Measurements from ENCODE around the gene PGAM5.

PGAM5 gene

DNA sequence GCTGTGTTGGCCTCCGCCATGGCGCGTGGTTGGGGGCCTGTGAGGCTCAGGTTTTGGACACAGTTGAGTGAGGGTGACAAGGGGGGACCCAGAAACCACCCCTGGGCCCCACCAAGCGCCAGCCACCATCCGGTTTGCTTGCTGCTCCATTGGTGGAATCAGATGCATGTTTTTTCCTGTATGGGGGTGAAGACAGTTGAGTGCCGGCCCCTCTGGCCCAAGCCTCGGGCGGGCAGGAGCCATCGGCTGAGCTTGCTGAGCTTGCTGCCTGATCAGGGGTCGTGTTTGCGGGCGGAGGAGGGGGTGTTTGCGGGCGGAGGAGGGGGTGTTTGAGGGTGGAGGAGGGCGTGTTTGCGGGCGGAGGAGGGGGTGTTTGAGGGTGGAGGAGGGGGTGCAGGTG, 6.4 kb downstream of the PGAM5 start:
- peaks cover 15% of the 10 kb centered on the region; the same call in 1 of the 2 replicates for H3K4me1 ChIP-seq (ENCODE audit: control insufficient read depth, low read length)
- no peaks in the 10 kb centered on the region for H3K9me2 ChIP-seq (replicated peaks; ENCODE audit: control insufficient read depth, low read length)
- peaks cover 14% of the 10 kb centered on the region for H3F3A ChIP-seq (ENCODE audit: control insufficient read depth, insufficient read depth)
- H4K20me1 ChIP-seq (ENCODE audit: control insufficient read depth, insufficient read depth, low read depth, low read length), result peaks cover 21% of the 10 kb centered on the region; the same call in 1 of the 2 replicates
- H3K4me3 ChIP-seq (ENCODE audit: low read length), result no peak overlapping the region
- TF ChIP-seq, protein P1, sequence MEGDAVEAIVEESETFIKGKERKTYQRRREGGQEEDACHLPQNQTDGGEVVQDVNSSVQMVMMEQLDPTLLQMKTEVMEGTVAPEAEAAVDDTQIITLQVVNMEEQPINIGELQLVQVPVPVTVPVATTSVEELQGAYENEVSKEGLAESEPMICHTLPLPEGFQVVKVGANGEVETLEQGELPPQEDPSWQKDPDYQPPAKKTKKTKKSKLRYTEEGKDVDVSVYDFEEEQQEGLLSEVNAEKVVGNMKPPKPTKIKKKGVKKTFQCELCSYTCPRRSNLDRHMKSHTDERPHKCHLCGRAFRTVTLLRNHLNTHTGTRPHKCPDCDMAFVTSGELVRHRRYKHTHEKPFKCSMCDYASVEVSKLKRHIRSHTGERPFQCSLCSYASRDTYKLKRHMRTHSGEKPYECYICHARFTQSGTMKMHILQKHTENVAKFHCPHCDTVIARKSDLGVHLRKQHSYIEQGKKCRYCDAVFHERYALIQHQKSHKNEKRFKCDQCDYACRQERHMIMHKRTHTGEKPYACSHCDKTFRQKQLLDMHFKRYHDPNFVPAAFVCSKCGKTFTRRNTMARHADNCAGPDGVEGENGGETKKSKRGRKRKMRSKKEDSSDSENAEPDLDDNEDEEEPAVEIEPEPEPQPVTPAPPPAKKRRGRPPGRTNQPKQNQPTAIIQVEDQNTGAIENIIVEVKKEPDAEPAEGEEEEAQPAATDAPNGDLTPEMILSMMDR (IDR thresholded peaks at IDR 0.05; ENCODE audit: low read depth, low read length, poor library complexity, severe bottlenecking), result no peak
- TF ChIP-seq EZH2phosphoT487 (IDR thresholded peaks at IDR 0.05; ENCODE audit: borderline replicate concordance, low read length), result no peak
- H3K27ac ChIP-seq (ENCODE audit: low read depth, low read length), result no peak overlapping the region
- H3K36me3 ChIP-seq (ENCODE audit: control insufficient read depth, low read length), result peaks cover 85% of the 10 kb centered on the region
- H3K79me2 ChIP-seq (ENCODE audit: control insufficient read depth, low read length), result peaks cover 69% of the 10 kb centered on the region
- no peaks in the 10 kb centered on the region for H3K27me3 ChIP-seq (ENCODE audit: control insufficient read depth, low read length)
- H3K9me3 ChIP-seq (ENCODE audit: control insufficient read depth, insufficient read depth, low read length), result no peaks in the 10 kb centered on the region
- H3K4me2 ChIP-seq (ENCODE audit: low read length), result no peak overlapping the region

DNA sequence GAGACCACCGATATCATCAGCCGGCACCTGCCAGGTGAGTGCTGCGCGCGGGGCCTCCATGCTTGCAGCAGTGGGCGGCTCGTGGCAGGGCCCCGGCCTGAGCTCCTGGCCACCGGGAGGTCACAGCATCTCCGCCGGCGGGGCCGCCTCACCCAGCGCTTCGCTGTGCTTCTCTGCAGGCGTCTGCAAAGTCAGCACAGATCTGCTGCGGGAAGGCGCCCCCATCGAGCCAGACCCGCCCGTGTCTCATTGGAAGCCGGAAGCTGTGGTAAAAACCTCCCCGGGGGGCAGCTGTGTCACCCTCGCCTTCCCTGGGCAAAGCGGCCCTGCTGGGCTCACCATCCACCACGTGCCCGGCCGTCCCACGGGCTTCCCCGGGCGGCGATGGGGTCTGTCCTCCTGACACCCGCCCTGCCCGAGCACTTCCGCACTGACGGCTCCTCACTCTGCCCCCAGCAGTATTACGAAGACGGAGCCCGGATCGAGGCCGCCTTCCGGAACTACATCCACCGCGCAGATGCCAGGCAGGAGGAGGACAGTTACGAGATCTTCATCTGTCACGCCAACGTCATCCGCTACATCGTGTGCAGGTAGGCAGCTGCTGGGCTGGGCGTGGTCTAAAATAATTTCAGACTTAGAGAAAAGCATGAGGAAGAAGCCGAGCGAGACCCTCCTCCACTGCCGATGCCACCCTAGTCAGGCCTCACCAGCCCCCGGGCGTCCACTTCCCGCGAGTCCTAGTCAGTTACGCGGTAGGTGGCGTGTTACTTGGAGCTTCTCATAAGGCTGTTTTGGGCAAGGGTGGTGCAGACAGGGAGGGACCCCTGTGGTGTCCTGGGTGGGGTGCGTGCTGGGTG, 7.1 kb downstream of the PGAM5 start:
- no peaks in the 10 kb centered on the region for H3K27me3 ChIP-seq (ENCODE audit: control insufficient read depth, low read length)
- TF ChIP-seq, protein P1 (IDR thresholded peaks at IDR 0.05; ENCODE audit: low read depth, low read length, poor library complexity, severe bottlenecking), result no peak
- no peak for TF ChIP-seq EZH2phosphoT487 (IDR thresholded peaks at IDR 0.05; ENCODE audit: borderline replicate concordance, low read length)
- no peak overlapping the region for H3K4me2 ChIP-seq (ENCODE audit: low read length)
- H3K4me3 ChIP-seq (ENCODE audit: low read length), result no peak overlapping the region
- H3K4me1 ChIP-seq (ENCODE audit: control insufficient read depth, low read length), result peaks cover 7% of the 10 kb centered on the region; the same call in 1 of the 2 replicates
- no peak overlapping the region for H3K27ac ChIP-seq (ENCODE audit: low read depth, low read length)
- peaks cover 18% of the 10 kb centered on the region; the same call in 1 of the 2 replicates for H4K20me1 ChIP-seq (ENCODE audit: control insufficient read depth, insufficient read depth, low read depth, low read length)
- no peaks in the 10 kb centered on the region for H3K9me3 ChIP-seq (ENCODE audit: control insufficient read depth, insufficient read depth, low read length)
- peaks cover 15% of the 10 kb centered on the region for H3F3A ChIP-seq (ENCODE audit: control insufficient read depth, insufficient read depth)
- H3K79me2 ChIP-seq (ENCODE audit: control insufficient read depth, low read length), result peaks cover 62% of the 10 kb centered on the region
- H3K36me3 ChIP-seq (ENCODE audit: control insufficient read depth, low read length), result peaks cover 85% of the 10 kb centered on the region
- no peaks in the 10 kb centered on the region for H3K9me2 ChIP-seq (replicated peaks; ENCODE audit: control insufficient read depth, low read length)

DNA sequence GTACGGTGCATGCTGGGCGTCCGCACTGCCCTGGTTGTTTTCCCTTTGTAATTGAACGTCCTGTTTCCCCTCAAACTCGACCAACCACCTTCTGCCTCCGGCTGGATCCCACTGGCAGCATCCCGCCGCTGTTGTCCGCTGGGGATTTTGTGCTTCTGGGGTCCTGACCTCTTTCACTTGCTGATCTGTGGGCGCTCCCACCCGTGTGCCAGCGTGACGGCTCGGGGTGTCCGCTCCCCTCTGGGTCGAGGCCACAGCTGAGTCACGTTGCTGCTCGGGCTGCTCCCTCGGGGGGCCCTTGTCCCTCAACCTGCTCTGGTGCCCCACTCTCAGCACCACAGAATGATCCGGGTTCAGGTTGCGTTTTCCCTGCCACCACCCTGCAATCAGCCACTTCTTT, 8.0 kb downstream of the PGAM5 start:
- Histone ChIP-seq H3K27ac (ENCODE audit: low read depth, low read length) (no peak overlapping the region), H3K79me2 (ENCODE audit: control insufficient read depth, low read length) (peaks cover 61% of the 10 kb centered on the region), H3F3A (ENCODE audit: control insufficient read depth, insufficient read depth) (peaks cover 16% of the 10 kb centered on the region), H3K4me2 (ENCODE audit: low read length) (no peak overlapping the region), H3K27me3 (ENCODE audit: control insufficient read depth, low read length) (no peaks in the 10 kb centered on the region), H3K4me1 (ENCODE audit: control insufficient read depth, low read length) (no peaks in the 10 kb centered on the region), H4K20me1 (ENCODE audit: control insufficient read depth, insufficient read depth, low read depth, low read length) (peaks cover 14% of the 10 kb centered on the region; the same call in 1 of the 2 replicates), H3K9me2 (replicated peaks; ENCODE audit: control insufficient read depth, low read length) (no peaks in the 10 kb centered on the region), H3K4me3 (ENCODE audit: low read length) (no peak overlapping the region), H3K9me3 (ENCODE audit: control insufficient read depth, insufficient read depth, low read length) (no peaks in the 10 kb centered on the region), H3K36me3 (ENCODE audit: control insufficient read depth, low read length) (peaks cover 85% of the 10 kb centered on the region)
- TF ChIP-seq EZH2phosphoT487 (IDR thresholded peaks at IDR 0.05; ENCODE audit: borderline replicate concordance, low read length), result no peak
- TF ChIP-seq, protein P1 (IDR thresholded peaks at IDR 0.05; ENCODE audit: low read depth, low read length, poor library complexity, severe bottlenecking), result no peak

Measured in DOHH2 (cell line).